GM20431 (cell line): ENCODE data around the gene COL4A2.

Experiments
- in situ Hi-C: fragments of 300-500 bp; cut with MseI, MboI; formaldehyde crosslinking; loops from one replicate; pipeline ENCODE4 v1.15.0; 2020; ENCODE audit warnings: low sequenced_read_pairs; ENCODE audit not compliant: unreplicated experiment

Gene COL4A2

GRCh38 chr13:110463156-110463555 lies 156.1 kb downstream of the COL4A2 start:
- in situ Hi-C loops: no loop called here

- in situ Hi-C loops: no loop called here
These were observed 156.9 kb downstream of the COL4A2 start for GRCh38 chr13:110463871-110464510.

- in situ Hi-C loops: no loop called here
These were observed 157.7 kb downstream of the COL4A2 start for GRCh38 chr13:110464556-110465333.

GRCh38 chr13:110465696-110466095 lies 158.6 kb downstream of the COL4A2 start:
- in situ Hi-C loops: no loop called here

- in situ Hi-C loops: no loop called here
These were observed 159.3 kb downstream of the COL4A2 start for GRCh38 chr13:110466266-110466915.

GRCh38 chr13:110467516-110468110 lies 160.5 kb downstream of the COL4A2 start:
- in situ Hi-C loops: no loop called here

GRCh38 chr13:110468986-110469495 lies 162.0 kb downstream of the COL4A2 start:
- in situ Hi-C loops: no loop called here

GRCh38 chr13:110469597-110469996 lies 162.5 kb downstream of the COL4A2 start:
- in situ Hi-C loops: no loop called here

- in situ Hi-C loops: no loop called here
These were observed 163.4 kb downstream of the COL4A2 start for GRCh38 chr13:110470272-110471009.

GRCh38 chr13:110471156-110471832 lies 164.2 kb downstream of the COL4A2 start:
- in situ Hi-C loops: no loop called here

- in situ Hi-C loops: no loop called here
These were observed 164.7 kb downstream of the COL4A2 start for GRCh38 chr13:110471833-110472162.

GRCh38 chr13:110472904-110473563 lies 165.9 kb downstream of the COL4A2 start:
- in situ Hi-C loops: no loop called here

- in situ Hi-C loops: no loop called here
These were observed 167.6 kb downstream of the COL4A2 start for GRCh38 chr13:110474713-110475112.

GRCh38 chr13:110475117-110475516 lies 168.0 kb downstream of the COL4A2 start:
- in situ Hi-C loops: no loop called here

- in situ Hi-C loops: no loop called here
These were observed 168.6 kb downstream of the COL4A2 start for GRCh38 chr13:110475550-110476219.

GRCh38 chr13:110476220-110476617 lies 169.1 kb downstream of the COL4A2 start:
- in situ Hi-C loops: no loop called here

- in situ Hi-C loops: no loop called here
These were observed 170.7 kb downstream of the COL4A2 start for GRCh38 chr13:110477706-110478245.
